Suprapubic skin (tissue), 4 donors: ENCODE results near the gene CKLF. TPM values are rescaled to one million over a fixed set of nuclear protein-coding genes. Genes with fewer than 3 reads are reported as not detected.

ENCODE experiments used
- DNase-seq, 2 donors: peaks; one replicate each; pipeline ENCODE4 v3.0.0-alpha.2; 2019; ENCODE audit warnings: low spot score in 2 of 2
- H3K27ac ChIP-seq: fragments of 200-600 bp; sonication (generic); one replicate; pipeline ENCODE4 v1.5.1; 2019
- H3K27me3 ChIP-seq: fragments of 200-600 bp; sonication (generic); one replicate; pipeline ENCODE4 v1.5.1; 2019
- H3K36me3 ChIP-seq: fragments of 200-600 bp; sonication (generic); one replicate; pipeline ENCODE4 v1.5.1; 2019
- H3K4me1 ChIP-seq: fragments of 200-600 bp; sonication (generic); one replicate; pipeline ENCODE4 v1.5.1; 2019
- H3K4me3 ChIP-seq: fragments of 200-600 bp; sonication (generic); one replicate; pipeline ENCODE4 v1.5.1; 2019; ENCODE audit warnings: mild to moderate bottlenecking
- H3K9me3 ChIP-seq: fragments of 200-600 bp; sonication (generic); one replicate; pipeline ENCODE4 v1.5.1; 2019
- CTCF ChIP-seq, 2 donors: fragments of 200-600 bp in 1 of 2; fragments of 450-650 bp in 1 of 2; sonication (generic) in 1 of 2; IDR thresholded peaks; one replicate each; pipeline ENCODE4 v1.5.1; 2016 to 2019; ENCODE audit warnings: antibody characterized with exemption in 2 of 2, mild to moderate bottlenecking in 1 of 2, moderate library complexity in 1 of 2
- EP300 ChIP-seq: sonication (generic); formaldehyde crosslinking; IDR thresholded peaks from one replicate; pipeline ENCODE4 v1.6.1; 2017; ENCODE audit warnings: antibody characterized with exemption
- POLR2A ChIP-seq, 2 donors: fragments of 450-650 bp; IDR thresholded peaks; one replicate each; pipeline ENCODE4 v1.6.1; 2017; ENCODE audit warnings: antibody characterized with exemption in 2 of 2, mild to moderate bottlenecking in 2 of 2, moderate library complexity in 2 of 2
- POLR2AphosphoS5 ChIP-seq, 3 donors: sonication (generic); formaldehyde crosslinking; IDR thresholded peaks; one replicate each; pipeline ENCODE4 v1.6.1; 2017; ENCODE audit warnings: antibody characterized with exemption in 3 of 3
- WGBS: methylation state at CpG from one replicate; pipeline ENCODE4 v1.1.5; 2018; 5-methylcytosine and 5-hydroxymethylcytosine counted together
- total RNA-seq, 4 donors: library from RNA; depleted of rRNA; stranded (reverse); fragments of >200 nt; gene quantifications; one replicate each; pipeline ENCODE4 v1.1.0, GENCODE V29; 2016

CKLF gene
- total RNA-seq, 4 donors from 2014 or later: 15.4 to 33.7 (median 21.4) TPM

GRCh38 chr16:66521252-66521713 lies 31.1 kb upstream of the CKLF start:
- Histone ChIP-seq H3K4me1 (peaks cover 71% of the 10 kb centered on the region), H3K9me3 (no peaks in the 10 kb centered on the region), H3K4me3 (no peak overlapping the region), H3K27me3 (no peaks in the 10 kb centered on the region), H3K36me3 (peaks cover 10% of the 10 kb centered on the region), H3K27ac (peak overlapping the region; percentile 69)
- 88% methylated on average over 3 of the region's 5 CpGs for WGBS
- DNase-seq: no peak
- TF ChIP-seq CTCF (IDR thresholded peaks at IDR 0.05) (no peak), POLR2AphosphoS5 (IDR thresholded peaks at IDR 0.05) (no peak), EP300 (no peak), POLR2A (IDR thresholded peaks at IDR 0.05) (no peak)

GRCh38 chr16:66521951-66522771 lies 30.2 kb upstream of the CKLF start:
- Histone ChIP-seq H3K27ac (peak overlapping the region; percentile 69), H3K9me3 (no peaks in the 10 kb centered on the region), H3K4me3 (no peak overlapping the region), H3K36me3 (peaks cover 14% of the 10 kb centered on the region), H3K4me1 (peaks cover 63% of the 10 kb centered on the region), H3K27me3 (no peaks in the 10 kb centered on the region)
- TF ChIP-seq POLR2A (IDR thresholded peaks at IDR 0.05): no peak
- TF ChIP-seq EP300: no peak
- no peak for TF ChIP-seq CTCF (IDR thresholded peaks at IDR 0.05)
- no peak for TF ChIP-seq POLR2AphosphoS5 (IDR thresholded peaks at IDR 0.05)
- WGBS: 75% methylated on average over 17 of the region's 17 CpGs
- DNase-seq: no peak

DNA sequence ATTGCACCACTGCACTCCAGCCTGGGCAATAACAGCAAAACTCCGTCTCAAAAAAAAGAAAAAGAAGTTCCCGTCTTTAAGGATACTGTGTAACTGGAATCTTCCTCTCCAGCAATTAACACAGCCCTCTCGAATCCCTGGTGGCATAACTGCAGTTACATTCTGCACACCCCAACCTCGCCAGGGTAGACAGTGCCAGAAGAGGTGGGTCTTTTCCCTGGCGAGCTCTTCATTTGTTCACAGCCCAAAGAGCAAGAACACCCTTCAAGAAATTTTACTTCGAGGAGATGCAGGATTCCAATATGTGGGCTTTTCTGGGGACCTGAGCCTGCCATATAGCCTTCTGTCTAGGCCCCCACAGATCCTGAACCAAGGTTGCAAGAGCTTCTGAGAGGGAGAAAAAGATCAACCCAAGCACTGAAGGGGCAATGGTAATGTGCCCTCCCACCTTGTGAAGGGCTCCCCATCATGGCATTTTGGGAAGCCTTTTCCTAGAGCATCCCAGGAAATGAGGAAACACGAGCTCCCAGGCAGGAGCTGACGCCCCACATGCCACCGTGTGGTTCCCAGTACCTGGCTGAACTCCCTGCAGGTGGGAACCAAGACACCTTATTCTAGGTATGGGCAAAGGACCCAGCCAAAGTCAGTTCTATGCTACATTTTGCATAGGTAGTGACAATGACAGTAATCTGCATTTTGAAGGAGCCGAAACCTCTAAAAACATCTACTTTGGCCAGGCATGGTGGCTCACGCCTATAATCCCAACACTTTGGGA lies 29.4 kb upstream of the CKLF start:
- no peaks in the 10 kb centered on the region for H3K27me3 ChIP-seq
- TF ChIP-seq CTCF (IDR thresholded peaks at IDR 0.05) (no peak), EP300 (no peak), POLR2AphosphoS5 (IDR thresholded peaks at IDR 0.05) (no peak), POLR2A (IDR thresholded peaks at IDR 0.05) (no peak)
- H3K4me3 ChIP-seq: no peak overlapping the region
- DNase-seq: peak in 1 of 2 donors; percentile 34
- peaks cover 22% of the 10 kb centered on the region for H3K36me3 ChIP-seq
- H3K27ac ChIP-seq: peak overlapping the region; percentile 69
- H3K9me3 ChIP-seq: no peaks in the 10 kb centered on the region
- WGBS: 80% methylated on average over 10 of the region's 11 CpGs
- H3K4me1 ChIP-seq: peaks cover 55% of the 10 kb centered on the region

GRCh38 chr16:66523861-66524354 lies 28.5 kb upstream of the CKLF start:
- H3K4me3 ChIP-seq: no peak overlapping the region
- peaks cover 30% of the 10 kb centered on the region for H3K36me3 ChIP-seq
- H3K4me1 ChIP-seq: peaks cover 51% of the 10 kb centered on the region
- H3K27ac ChIP-seq: peak overlapping the region; percentile 69
- no peaks in the 10 kb centered on the region for H3K27me3 ChIP-seq
- TF ChIP-seq POLR2A (IDR thresholded peaks at IDR 0.05): no peak
- no peak for TF ChIP-seq CTCF (IDR thresholded peaks at IDR 0.05)
- no peak for TF ChIP-seq POLR2AphosphoS5 (IDR thresholded peaks at IDR 0.05)
- no peak for TF ChIP-seq EP300
- DNase-seq: peak in 1 of 2 donors; percentile 44
- H3K9me3 ChIP-seq: no peaks in the 10 kb centered on the region
- 71% methylated on average over 9 of the region's 9 CpGs for WGBS
